Stimulated activated CD8-positive, alpha-beta memory T cell treated with anti-CD3 and anti-CD28 coated beads, Interleukin-12 subunit alpha, Interleukin-12 subunit beta, amount 100 ng/mL, for 1 hour (primary cell): ENCODE results near the gene LAMA4.

Source experiments
- DNase-seq: peaks from one replicate; pipeline ENCODE4 v3.0.0-alpha.2; 2020; ENCODE audit warnings: low read depth

LAMA4 gene

GRCh38 chr6:112184951-112185350, 69.4 kb downstream of the LAMA4 start:
- DNase-seq = no peak

- no peak for DNase-seq
These were observed 71.1 kb downstream of the LAMA4 start for GRCh38 chr6:112183271-112183671.

GRCh38 chr6:112181130-112181529, 73.2 kb downstream of the LAMA4 start:
- no peak for DNase-seq

- peak; percentile 24 for DNase-seq
These were observed 74.1 kb downstream of the LAMA4 start for GRCh38 chr6:112180095-112180820.

GRCh38 chr6:112179631-112180030, 74.7 kb downstream of the LAMA4 start:
- no peak for DNase-seq

- no peak for DNase-seq
These were observed 75.5 kb downstream of the LAMA4 start for GRCh38 chr6:112178846-112179245.

GRCh38 chr6:112177092-112177491, 77.3 kb downstream of the LAMA4 start:
- DNase-seq = no peak

- no peak for DNase-seq
These were observed 78.2 kb downstream of the LAMA4 start for GRCh38 chr6:112176175-112176574.

GRCh38 chr6:112173221-112173804, 81.1 kb downstream of the LAMA4 start:
- DNase-seq = no peak

GRCh38 chr6:112172540-112172939, 81.8 kb downstream of the LAMA4 start:
- no peak for DNase-seq

- no peak for DNase-seq
These were observed 84.8 kb downstream of the LAMA4 start for GRCh38 chr6:112169541-112169940.

- peak; percentile 63 for DNase-seq
These were observed 90.8 kb downstream of the LAMA4 start for GRCh38 chr6:112163295-112164257.

GRCh38 chr6:112160745-112161144, 93.6 kb downstream of the LAMA4 start:
- no peak for DNase-seq

- no peak for DNase-seq
These were observed 97.7 kb downstream of the LAMA4 start for GRCh38 chr6:112156668-112157067.

GRCh38 chr6:112155886-112156285, 98.5 kb downstream of the LAMA4 start:
- DNase-seq = no peak

GRCh38 chr6:112154711-112155110, 99.7 kb downstream of the LAMA4 start:
- DNase-seq = no peak

- no peak for DNase-seq
These were observed 100.3 kb downstream of the LAMA4 start for GRCh38 chr6:112153926-112154607.

GRCh38 chr6:112150363-112150762, 104.0 kb downstream of the LAMA4 start:
- no peak for DNase-seq

GRCh38 chr6:112149719-112150263, 104.6 kb downstream of the LAMA4 start:
- no peak for DNase-seq

GRCh38 chr6:112149236-112149635, 105.1 kb downstream of the LAMA4 start:
- no peak for DNase-seq

GRCh38 chr6:112148103-112148502, 106.3 kb downstream of the LAMA4 start:
- DNase-seq = no peak

GRCh38 chr6:112145080-112145573, 109.2 kb downstream of the LAMA4 start:
- no peak for DNase-seq
